ENCODE measurements around the gene SETX. TPM values are rescaled to one million over a fixed set of nuclear protein-coding genes. Genes with fewer than 3 reads are reported as not detected.

SETX gene
- total RNA-seq, 1 donor from 2014 or later, result 45.6 TPM

DNA sequence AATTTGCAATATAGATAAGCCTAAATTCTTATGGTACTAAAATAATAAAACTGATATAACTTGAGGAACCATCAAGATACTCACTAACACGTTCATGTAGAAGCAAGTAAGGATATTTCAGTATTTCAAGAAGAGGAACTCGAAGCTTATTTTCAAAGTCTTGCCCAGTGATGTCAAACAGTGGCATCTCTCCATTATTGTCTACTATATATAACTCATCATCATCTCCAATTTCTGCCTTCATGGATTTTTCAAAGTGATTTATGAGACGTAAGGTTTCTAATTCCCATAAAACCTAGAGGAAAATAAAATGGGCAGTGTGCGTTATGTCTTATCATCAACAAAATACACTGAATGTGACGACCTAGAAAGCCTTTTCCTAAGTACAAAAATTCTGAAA, 8.6 kb downstream of the SETX start:
- TF ChIP-seq EZH2 (IDR thresholded peaks at IDR 0.05; ENCODE audit: insufficient read depth, low read length) (no peak), CTCF (IDR thresholded peaks at IDR 0.05; ENCODE audit: insufficient read depth, low read depth, low read length) (no peak)
- H2AFZ ChIP-seq (ENCODE audit: low read depth, low read length), result no peak overlapping the region
- no peak overlapping the region for H3K4me3 ChIP-seq (ENCODE audit: insufficient read depth, low read depth, low read length)
- peaks cover 56% of the 10 kb centered on the region for H4K20me1 ChIP-seq (ENCODE audit: insufficient read depth, low read length)
- H3K27ac ChIP-seq (ENCODE audit: low read depth, low read length), result no peak overlapping the region
- peaks cover 65% of the 10 kb centered on the region for H3K36me3 ChIP-seq (ENCODE audit: insufficient read depth, low read length)
- H3K79me2 ChIP-seq (ENCODE audit: insufficient read depth, low read length), result peaks cover 51% of the 10 kb centered on the region
- H3K9ac ChIP-seq (ENCODE audit: low read length), result no peak overlapping the region
- H3K9me3 ChIP-seq (ENCODE audit: insufficient read depth, low read depth, low read length), result no peaks in the 10 kb centered on the region
- H3K4me3 Mint-ChIP-seq (ENCODE audit: unreplicated experiment), result no peak overlapping the region
- no peaks in the 10 kb centered on the region for H3K27me3 ChIP-seq (ENCODE audit: insufficient read depth, low read length)
- DNase-seq (ENCODE audit: low read depth) (no peak), FAIRE-seq (no peak)
- no peak overlapping the region for H3K4me2 ChIP-seq (ENCODE audit: low read length)
- peaks cover 2% of the 10 kb centered on the region for H3K4me1 Mint-ChIP-seq (ENCODE audit: low read depth, unreplicated experiment)
- H3K4me1 ChIP-seq (ENCODE audit: insufficient read depth, low read length), result no peaks in the 10 kb centered on the region
- no peaks in the 10 kb centered on the region for H3K9me3 Mint-ChIP-seq (ENCODE audit: unreplicated experiment)
- peaks cover 20% of the 10 kb centered on the region for H3K36me3 Mint-ChIP-seq (ENCODE audit: low read depth, unreplicated experiment)
- H3K27me3 Mint-ChIP-seq (ENCODE audit: low read depth, unreplicated experiment), result no peaks in the 10 kb centered on the region
- no peak overlapping the region for H3K27ac Mint-ChIP-seq (ENCODE audit: unreplicated experiment)

DNA sequence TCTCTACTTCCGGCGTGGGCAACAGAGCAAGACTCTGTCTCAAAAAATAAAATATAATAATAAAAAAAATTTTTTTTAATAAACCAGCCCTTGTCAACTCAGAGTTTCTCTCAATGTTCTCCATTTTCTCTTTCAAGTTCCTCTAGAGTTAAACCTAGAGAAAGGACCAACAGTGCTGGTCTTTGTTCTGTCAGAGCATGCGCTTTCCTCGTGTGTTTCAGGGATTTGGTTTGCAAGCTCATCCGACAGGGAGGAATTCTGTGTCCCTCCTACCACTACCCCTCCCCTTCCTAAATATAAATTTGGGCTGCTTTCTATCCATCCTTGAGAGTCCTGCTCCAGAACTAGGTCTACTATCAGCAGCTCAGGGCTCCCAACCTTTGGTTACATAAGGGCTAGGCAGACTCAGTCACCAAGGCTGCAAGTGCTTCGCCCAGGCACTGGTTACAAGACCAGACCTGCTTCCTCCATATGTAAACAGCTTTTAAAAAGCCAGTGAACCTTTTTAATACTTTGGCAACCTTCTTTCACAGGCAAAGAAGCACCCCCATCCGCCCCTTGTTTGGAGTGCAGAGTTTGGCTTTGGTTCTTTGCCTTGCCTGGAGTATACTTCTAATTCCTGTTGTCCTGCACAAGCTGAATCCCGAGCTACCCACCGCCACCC, 13.5 kb downstream of the SETX start:
- H3K27ac ChIP-seq (ENCODE audit: low read depth, low read length), result no peak overlapping the region
- TF ChIP-seq EZH2 (IDR thresholded peaks at IDR 0.05; ENCODE audit: insufficient read depth, low read length), result no peak
- no peaks in the 10 kb centered on the region for H3K27me3 ChIP-seq (ENCODE audit: insufficient read depth, low read length)
- H3K79me2 ChIP-seq (ENCODE audit: insufficient read depth, low read length), result peaks cover 14% of the 10 kb centered on the region
- peaks cover 34% of the 10 kb centered on the region for H4K20me1 ChIP-seq (ENCODE audit: insufficient read depth, low read length)
- no peaks in the 10 kb centered on the region for H3K27me3 Mint-ChIP-seq (ENCODE audit: low read depth, unreplicated experiment)
- H3K9me3 ChIP-seq (ENCODE audit: insufficient read depth, low read depth, low read length), result no peaks in the 10 kb centered on the region
- no peak overlapping the region for H3K4me2 ChIP-seq (ENCODE audit: low read length)
- no peak overlapping the region for H3K4me3 Mint-ChIP-seq (ENCODE audit: unreplicated experiment)
- H2AFZ ChIP-seq (ENCODE audit: low read depth, low read length), result no peak overlapping the region
- peaks cover 63% of the 10 kb centered on the region for H3K36me3 ChIP-seq (ENCODE audit: insufficient read depth, low read length)
- H3K4me1 Mint-ChIP-seq (ENCODE audit: low read depth, unreplicated experiment), result no peaks in the 10 kb centered on the region
- no peak overlapping the region for H3K4me3 ChIP-seq (ENCODE audit: insufficient read depth, low read depth, low read length)
- H3K36me3 Mint-ChIP-seq (ENCODE audit: low read depth, unreplicated experiment), result peaks cover 15% of the 10 kb centered on the region
- H3K27ac Mint-ChIP-seq (ENCODE audit: unreplicated experiment), result no peak overlapping the region
- no peak overlapping the region for H3K9ac ChIP-seq (ENCODE audit: low read length)
- DNase-seq (ENCODE audit: low read depth), result no peak
- no peak for FAIRE-seq
- no peaks in the 10 kb centered on the region for H3K4me1 ChIP-seq (ENCODE audit: insufficient read depth, low read length)
- no peaks in the 10 kb centered on the region for H3K9me3 Mint-ChIP-seq (ENCODE audit: unreplicated experiment)

- peaks cover 26% of the 10 kb centered on the region for H3K36me3 Mint-ChIP-seq (ENCODE audit: low read depth, unreplicated experiment)
- Histone ChIP-seq H3K4me2 (ENCODE audit: low read length) (no peak overlapping the region), H3K27me3 (ENCODE audit: insufficient read depth, low read length) (no peaks in the 10 kb centered on the region), H3K36me3 (ENCODE audit: insufficient read depth, low read length) (peaks cover 59% of the 10 kb centered on the region), H2AFZ (ENCODE audit: low read depth, low read length) (no peak overlapping the region), H3K4me3 (ENCODE audit: insufficient read depth, low read depth, low read length) (no peak overlapping the region), H4K20me1 (ENCODE audit: insufficient read depth, low read length) (peaks cover 15% of the 10 kb centered on the region), H3K9me3 (ENCODE audit: insufficient read depth, low read depth, low read length) (no peaks in the 10 kb centered on the region), H3K4me1 (ENCODE audit: insufficient read depth, low read length) (no peaks in the 10 kb centered on the region), H3K27ac (ENCODE audit: low read depth, low read length) (no peak overlapping the region), H3K9ac (ENCODE audit: low read length) (no peak overlapping the region), H3K79me2 (ENCODE audit: insufficient read depth, low read length) (no peaks in the 10 kb centered on the region)
- H3K4me1 Mint-ChIP-seq (ENCODE audit: low read depth, unreplicated experiment), result no peaks in the 10 kb centered on the region
- H3K9me3 Mint-ChIP-seq (ENCODE audit: unreplicated experiment), result no peaks in the 10 kb centered on the region
- FAIRE-seq, result no peak
- no peak overlapping the region for H3K27ac Mint-ChIP-seq (ENCODE audit: unreplicated experiment)
- no peaks in the 10 kb centered on the region for H3K27me3 Mint-ChIP-seq (ENCODE audit: low read depth, unreplicated experiment)
- H3K4me3 Mint-ChIP-seq (ENCODE audit: unreplicated experiment), result no peak overlapping the region
- no peak for DNase-seq (ENCODE audit: low read depth)
- TF ChIP-seq CTCF (IDR thresholded peaks at IDR 0.05; ENCODE audit: insufficient read depth, low read depth, low read length) (no peak), EZH2 (IDR thresholded peaks at IDR 0.05; ENCODE audit: insufficient read depth, low read length) (no peak)
Observed at GRCh38 chr9:132334364-132334763, 20.4 kb downstream of the SETX start.

Measured in astrocyte (in vitro differentiated cells and primary cell).